Stimulated activated CD4-positive, alpha-beta T cell treated with anti-CD3 and anti-CD28 coated beads, Interleukin-12 subunit alpha, Interleukin-12 subunit beta, amount 100 ng/mL, for 24 hours (primary cell): Measurements from ENCODE around the gene DHRSX.
"Not testable (repeated sequence)": the region's sequence is repeated elsewhere in the genome, so short reads cannot be mapped to it uniquely, and the experiment has no call there.

ENCODE experiments used
- DNase-seq, 2 experiments: peaks; one replicate each; pipeline ENCODE4 v3.0.0-alpha.2; 2020; ENCODE audit warnings: low read depth in 2 of 2

DHRSX gene

GRCh38 chrX:2500803-2501558 is at the start of gene DHRSX, which contains the start of gene ZBED1:
DHRSX (minus strand) TSS chrX:2500976; CDS start chrX:2500925, 51 bp downstream.
ZBED1 (minus strand) TSS chrX:2500976; CDS start chrX:2490719, 10,257 bp downstream.
- DNase-seq, result peak; percentile 15 to 37

- no peak for DNase-seq
These were observed 49.1 kb upstream of the DHRSX start for GRCh38 chrX:2549876-2550275.

- no peak for DNase-seq
These were observed 48.1 kb upstream of the DHRSX start for GRCh38 chrX:2548711-2549423.

- DNase-seq, result no peak
These were observed 47.0 kb upstream of the DHRSX start for GRCh38 chrX:2547736-2548135.

- no peak for DNase-seq
These were observed 45.7 kb upstream of the DHRSX start for GRCh38 chrX:2546496-2546895.

GRCh38 chrX:2545144-2545543 is 44.4 kb upstream of the DHRSX start:
- no peak for DNase-seq

- DNase-seq, result no peak
These were observed 42.2 kb upstream of the DHRSX start for GRCh38 chrX:2542826-2543521.

- no peak for DNase-seq
These were observed 40.8 kb upstream of the DHRSX start for GRCh38 chrX:2541603-2542002.

GRCh38 chrX:2540426-2540947 is 39.7 kb upstream of the DHRSX start:
- DNase-seq, result no peak

- DNase-seq, result no peak
These were observed 38.8 kb upstream of the DHRSX start for GRCh38 chrX:2539586-2539985.

- DNase-seq, result no peak
These were observed 37.4 kb upstream of the DHRSX start for GRCh38 chrX:2538031-2538757.

- DNase-seq, result no peak
These were observed 36.2 kb upstream of the DHRSX start for GRCh38 chrX:2536974-2537373.

GRCh38 chrX:2536141-2536540 is 35.4 kb upstream of the DHRSX start:
- DNase-seq, result no peak

GRCh38 chrX:2534261-2535021 is 33.7 kb upstream of the DHRSX start:
- not testable (repeated sequence) for DNase-seq

- DNase-seq, result no peak
These were observed 32.6 kb upstream of the DHRSX start for GRCh38 chrX:2533424-2533823.

GRCh38 chrX:2526390-2526789 is 25.6 kb upstream of the DHRSX start:
- no peak for DNase-seq

GRCh38 chrX:2523911-2524310 is 23.1 kb upstream of the DHRSX start:
- no peak for DNase-seq

GRCh38 chrX:2521927-2522386 is 21.2 kb upstream of the DHRSX start:
- no peak for DNase-seq

GRCh38 chrX:2521092-2521926 is 20.5 kb upstream of the DHRSX start:
- no peak for DNase-seq

GRCh38 chrX:2520539-2520938 is 19.8 kb upstream of the DHRSX start:
- DNase-seq, result no peak
